Measurements from ENCODE around the gene GRIK3.

GRIK3 gene

GRCh38 chr1:36851595-36851994, 182.7 kb downstream of the GRIK3 start:
- DNase-seq (ENCODE audit: low spot score): no peak

- DNase-seq (ENCODE audit: low spot score): no peak
Observed at GRCh38 chr1:36851087-36851486, 183.2 kb downstream of the GRIK3 start.

- no peak for DNase-seq (ENCODE audit: low spot score)
Observed at GRCh38 chr1:36849956-36850355, 184.4 kb downstream of the GRIK3 start.

DNA sequence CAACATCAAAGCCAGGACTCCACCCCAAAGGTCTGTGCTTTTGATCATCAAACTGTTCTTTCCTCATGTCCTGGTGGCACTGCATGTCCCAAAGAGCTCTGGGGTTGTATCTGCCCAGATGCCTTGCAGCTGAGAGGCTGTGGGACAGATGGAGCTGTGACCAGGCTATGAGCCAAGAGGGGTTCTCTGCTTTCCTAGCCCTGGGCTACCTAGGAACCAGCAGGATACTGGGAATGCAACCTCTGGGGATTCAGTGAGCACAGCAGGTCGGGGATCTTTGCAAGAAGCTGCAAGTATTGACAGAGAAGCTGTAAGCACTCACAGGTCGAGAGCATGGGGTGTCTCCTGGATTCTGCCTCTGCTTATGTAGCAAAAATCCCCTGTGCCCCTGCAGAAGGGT, 186.6 kb downstream of the GRIK3 start:
- no peak for DNase-seq (ENCODE audit: low spot score)

- DNase-seq (ENCODE audit: low spot score): no peak
Observed at GRCh38 chr1:36847186-36847585, 187.1 kb downstream of the GRIK3 start.

DNA sequence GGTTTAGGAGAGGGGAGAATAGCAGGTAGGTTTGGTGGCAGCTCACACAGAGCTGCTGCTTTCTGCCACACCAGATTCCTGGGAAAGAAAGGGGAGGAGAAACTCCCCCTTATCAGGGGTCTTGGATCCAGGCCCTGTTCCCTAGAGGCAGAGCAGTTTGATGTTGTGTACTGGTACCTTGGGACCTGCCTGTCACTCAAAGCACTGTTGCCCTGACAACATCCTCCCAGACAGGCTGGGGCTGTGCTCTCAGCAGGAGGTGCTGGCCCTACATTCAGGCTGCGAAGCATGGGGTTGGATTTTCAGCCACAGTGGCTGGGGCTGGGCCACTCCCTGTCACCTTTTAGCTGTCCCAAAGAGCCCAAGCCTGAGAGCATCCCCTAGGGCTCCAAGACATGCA, 188.0 kb downstream of the GRIK3 start:
- no peak for DNase-seq (ENCODE audit: low spot score)

DNA sequence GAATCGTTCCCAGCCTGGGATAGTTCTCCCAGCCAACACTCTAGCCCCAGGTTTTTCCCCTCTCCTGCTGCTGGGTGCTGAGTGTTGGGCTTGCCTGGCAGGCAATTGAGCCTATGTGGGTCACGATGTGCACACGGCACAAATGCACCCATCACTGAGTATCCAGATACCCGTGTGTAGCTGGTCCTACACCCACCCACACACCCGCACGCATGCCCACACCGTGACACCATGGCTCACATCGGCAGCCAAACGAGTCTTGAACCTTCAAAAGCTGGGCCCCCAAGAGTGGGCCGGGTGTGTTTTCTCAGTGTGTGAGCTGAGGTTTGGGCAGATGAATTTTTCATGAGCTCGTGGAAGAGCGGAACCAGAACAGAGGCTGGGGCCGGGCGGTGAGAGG, 188.5 kb downstream of the GRIK3 start:
- DNase-seq (ENCODE audit: low spot score): no peak

- no peak for DNase-seq (ENCODE audit: low spot score)
Observed at GRCh38 chr1:36844917-36845316, 189.4 kb downstream of the GRIK3 start.

- DNase-seq (ENCODE audit: low spot score): no peak
Observed at GRCh38 chr1:36843906-36844610, 190.3 kb downstream of the GRIK3 start.

DNA sequence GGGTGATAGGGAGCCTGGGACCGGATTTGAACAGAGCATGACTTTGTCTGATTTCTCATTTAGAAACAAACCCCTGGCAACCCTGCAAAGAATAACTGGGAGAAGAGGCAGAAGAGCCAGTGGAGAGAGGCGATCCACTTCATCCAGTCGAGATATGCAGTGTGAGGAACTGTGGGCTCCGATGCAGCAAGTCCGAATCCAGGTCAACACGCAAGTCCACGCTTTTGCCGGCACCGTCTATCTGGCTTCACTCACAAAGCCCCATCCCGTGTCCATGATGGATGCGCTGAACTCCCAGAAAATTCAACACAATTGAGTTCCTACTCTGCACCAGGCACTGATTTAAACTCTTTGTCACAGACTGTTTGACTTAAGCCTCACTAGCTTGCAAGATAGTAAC, 191.3 kb downstream of the GRIK3 start:
- DNase-seq (ENCODE audit: low spot score): no peak

GRCh38 chr1:36842448-36842847, 191.9 kb downstream of the GRIK3 start:
- no peak for DNase-seq (ENCODE audit: low spot score)

DNA sequence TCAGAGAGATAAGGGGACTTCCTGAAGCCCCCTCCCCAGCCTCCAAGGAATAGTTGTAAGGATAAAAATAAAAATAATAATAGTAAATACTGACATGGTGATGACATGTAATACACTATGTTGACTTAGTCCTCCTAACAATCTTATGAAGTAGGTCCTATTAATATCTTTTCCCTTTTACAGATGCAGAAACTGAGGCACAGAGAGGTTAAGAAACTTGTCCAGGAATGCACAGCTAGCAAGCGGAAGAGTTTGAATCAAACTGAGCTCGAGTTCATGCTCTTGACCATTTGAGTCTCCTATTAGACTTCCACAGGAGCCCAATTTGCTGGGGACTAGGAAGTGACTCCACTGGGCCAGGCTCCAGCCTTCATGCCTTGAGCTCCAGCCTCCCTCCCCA, 194.8 kb downstream of the GRIK3 start:
- no peak for DNase-seq (ENCODE audit: low spot score)

DNA sequence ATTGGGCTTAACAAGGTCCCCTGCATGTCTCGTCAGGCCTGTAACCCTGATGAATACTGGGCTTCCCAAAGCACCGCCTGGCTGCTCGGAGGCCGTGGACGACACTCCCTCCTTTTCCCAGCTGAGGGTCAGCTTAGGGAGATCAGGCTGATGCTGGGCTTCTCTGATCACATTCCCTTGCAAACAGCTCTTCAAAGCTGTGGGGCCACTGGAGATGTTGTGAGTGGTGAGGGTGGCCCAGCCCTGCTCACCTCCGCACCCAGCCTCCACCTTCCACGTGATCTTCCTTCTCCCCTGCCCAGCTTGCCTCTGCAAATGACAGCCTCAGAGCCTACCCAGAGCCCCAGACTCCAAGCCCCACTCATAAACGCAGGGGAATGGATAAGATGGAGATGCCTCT, 195.4 kb downstream of the GRIK3 start:
- DNase-seq (ENCODE audit: low spot score): no peak

DNA sequence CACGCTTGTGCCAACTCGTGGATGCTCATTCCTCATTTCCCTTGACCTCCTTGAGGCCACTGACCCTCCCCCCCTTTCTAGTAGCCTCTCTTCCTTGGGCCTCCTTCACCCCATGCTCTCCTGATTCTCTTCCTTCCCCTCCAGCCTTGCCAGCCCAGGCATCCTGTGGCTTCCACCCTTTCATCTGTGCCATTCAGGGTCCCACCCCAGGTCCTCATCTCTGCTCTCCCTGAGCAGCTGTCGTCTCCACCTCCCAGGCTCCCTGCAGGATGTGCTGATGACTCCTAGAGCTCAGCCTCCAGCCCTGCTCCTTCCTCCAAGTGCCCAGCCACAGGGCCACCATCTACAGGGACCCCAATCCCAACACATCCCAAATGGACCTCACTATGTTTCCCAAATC, 197.4 kb downstream of the GRIK3 start:
- no peak for DNase-seq (ENCODE audit: low spot score)

GRCh38 chr1:36836196-36836883, 198.0 kb downstream of the GRIK3 start:
- no peak for DNase-seq (ENCODE audit: low spot score)

DNA sequence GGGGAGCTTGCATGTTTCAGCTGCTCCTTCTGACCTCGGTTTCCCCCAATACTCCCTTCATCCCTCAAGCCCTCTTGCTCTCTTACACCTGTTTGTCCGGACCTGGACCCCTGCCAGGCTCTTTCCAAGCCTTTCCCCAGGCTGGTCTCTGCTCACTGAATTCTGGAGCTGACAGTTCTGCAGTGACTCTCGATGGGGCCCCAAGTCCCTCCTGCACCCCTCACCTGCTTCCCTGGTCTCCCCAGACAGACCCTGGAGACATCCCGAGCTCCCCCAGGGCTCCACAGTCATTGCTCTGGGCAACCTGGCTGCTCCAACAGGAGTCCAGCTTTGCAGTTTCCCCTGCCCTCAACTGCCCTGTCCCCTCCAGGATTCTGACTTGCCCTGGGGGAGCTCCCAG, 198.6 kb downstream of the GRIK3 start:
- no peak for DNase-seq (ENCODE audit: low spot score)

DNA sequence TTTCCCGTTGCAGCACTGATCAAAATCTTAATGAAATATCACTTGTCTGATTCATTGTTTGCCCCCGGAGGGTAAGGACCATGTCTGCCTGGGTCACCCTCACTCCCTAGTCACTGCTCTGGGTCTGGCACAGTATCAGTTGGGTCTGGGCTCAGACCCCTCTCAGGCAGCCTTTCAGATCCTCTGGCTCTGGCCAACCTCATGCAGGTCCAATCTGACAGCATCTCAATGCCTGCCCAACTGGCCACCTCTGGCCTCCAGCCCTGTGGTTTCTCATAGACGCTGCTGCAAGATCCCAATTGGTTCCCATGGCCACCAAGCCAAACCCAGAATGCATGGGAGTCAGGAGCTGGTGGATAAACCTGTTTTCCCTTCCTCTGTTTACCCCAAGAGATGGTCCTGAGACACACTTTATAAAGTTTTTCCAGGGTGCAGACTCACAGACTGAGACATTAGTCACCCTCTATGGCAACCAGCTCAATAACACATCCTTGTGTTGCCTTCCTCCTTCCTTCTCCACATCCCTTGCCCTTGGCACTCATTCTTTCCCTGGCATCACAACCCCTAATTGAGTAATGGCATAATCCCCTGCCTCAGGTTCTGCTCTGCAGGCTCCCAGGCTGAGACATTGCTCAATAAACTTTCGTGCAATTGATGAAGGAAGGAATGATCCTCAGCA, 199.2 kb downstream of the GRIK3 start:
- DNase-seq (ENCODE audit: low spot score): no peak

DNA sequence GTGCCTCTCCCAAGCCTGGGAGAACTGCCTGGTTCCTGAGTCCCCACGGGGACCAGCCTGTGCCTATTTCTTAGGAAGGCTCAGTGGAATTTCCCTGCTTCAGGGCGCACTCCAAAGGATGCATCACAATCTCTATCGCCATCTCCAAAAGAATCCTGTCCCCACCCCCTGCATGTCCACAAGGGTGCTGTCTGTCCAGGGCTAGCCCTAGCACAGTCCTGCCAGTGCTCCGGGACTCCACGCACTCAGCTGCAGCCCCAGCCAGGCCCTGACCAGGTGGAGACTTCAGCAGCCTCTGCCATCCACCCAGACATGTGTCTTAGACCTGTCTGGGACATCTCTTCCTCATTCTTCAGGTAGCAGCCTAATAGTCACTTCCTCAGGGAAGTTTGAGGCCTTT, 199.7 kb downstream of the GRIK3 start:
- no peak for DNase-seq (ENCODE audit: low spot score)

- no peak for DNase-seq (ENCODE audit: low spot score)
Observed at GRCh38 chr1:36831186-36831810, 203.0 kb downstream of the GRIK3 start.

- DNase-seq (ENCODE audit: low spot score): no peak
Observed at GRCh38 chr1:36829961-36830360, 204.4 kb downstream of the GRIK3 start.

- DNase-seq (ENCODE audit: low spot score): no peak
Observed at GRCh38 chr1:36829066-36829465, 205.2 kb downstream of the GRIK3 start.

GRCh38 chr1:36825226-36825625, 209.1 kb downstream of the GRIK3 start:
- no peak for DNase-seq (ENCODE audit: low spot score)

- DNase-seq (ENCODE audit: low spot score): no peak
Observed at GRCh38 chr1:36824390-36824861, 209.9 kb downstream of the GRIK3 start.

Data from CD4-positive, alpha-beta T cell treated with Interleukin-6 at 100 ng/mL for 8 hours (primary cell).